SK-N-SH treated with all-trans-retinoic acid at 6 μM for 48 hours (cell line): Measurements from ENCODE around the gene FCRLB.

ENCODE experiments used
- ARNTL ChIP-seq: fragments of 450-650 bp; formaldehyde crosslinking; IDR thresholded peaks from 2 replicates; pipeline ENCODE4 v1.5.0; 2020; ENCODE audit warnings: low read depth, mild to moderate bottlenecking, moderate library complexity, borderline replicate concordance
- BACH2 ChIP-seq: fragments of 250-450 bp; sonication (Bioruptor Pico); IDR thresholded peaks from 2 replicates; pipeline ENCODE4 v1.9.0; 2021; ENCODE audit warnings: mild to moderate bottlenecking, borderline replicate concordance
- CREB5 ChIP-seq: fragments of 250-450 bp; sonication (Bioruptor Pico); IDR thresholded peaks from 2 replicates; pipeline ENCODE4 v1.5.1; 2020; ENCODE audit warnings: low read depth, mild to moderate bottlenecking, moderate library complexity
- CSDC2 ChIP-seq: fragments of 250-450 bp; sonication (Bioruptor Pico); IDR thresholded peaks from 2 replicates; pipeline ENCODE4 v1.5.0; 2020; ENCODE audit warnings: mild to moderate bottlenecking, moderate library complexity
- ISL1 ChIP-seq: fragments of 250-450 bp; sonication (Bioruptor Pico); IDR thresholded peaks from 2 replicates; pipeline ENCODE4 v2.1.2; 2022; ENCODE audit warnings: mild to moderate bottlenecking, moderate library complexity
- PATZ1 ChIP-seq: fragments of 250-450 bp; sonication (Bioruptor Pico); IDR thresholded peaks from 2 replicates; pipeline ENCODE4 v1.8.0; 2020; ENCODE audit warnings: mild to moderate bottlenecking, moderate library complexity, borderline replicate concordance
- PPARA ChIP-seq: fragments of 250-450 bp; sonication (Bioruptor Pico); IDR thresholded peaks from 2 replicates; pipeline ENCODE4 v1.5.0; 2020; ENCODE audit warnings: mild to moderate bottlenecking, borderline replicate concordance
- RARB ChIP-seq: fragments of 250-450 bp; sonication (Bioruptor Pico); IDR thresholded peaks from 2 replicates; pipeline ENCODE4 v1.8.0; 2021; ENCODE audit warnings: mild to moderate bottlenecking, moderate library complexity
- SNAI2 ChIP-seq: fragments of 250-450 bp; sonication (Bioruptor Pico); IDR thresholded peaks from 2 replicates; pipeline ENCODE4 v1.5.0; 2020; ENCODE audit warnings: mild to moderate bottlenecking, moderate library complexity
- TSHZ2 ChIP-seq: fragments of 250-450 bp; sonication (Bioruptor Pico); IDR thresholded peaks from 2 replicates; pipeline ENCODE4 v1.5.0; 2020; ENCODE audit warnings: mild to moderate bottlenecking, moderate library complexity
- ZFP3 ChIP-seq: fragments of 250-450 bp; sonication (Bioruptor Pico); IDR thresholded peaks from 2 replicates; pipeline ENCODE4 v1.5.0; 2020; ENCODE audit warnings: mild to moderate bottlenecking, moderate library complexity
- ZFP30 ChIP-seq: fragments of 450-650 bp; formaldehyde crosslinking; IDR thresholded peaks from 2 replicates; pipeline ENCODE4 v1.5.0; 2022; ENCODE audit warnings: mild to moderate bottlenecking, moderate library complexity
- TF ChIP-seq, protein P1 (sequence below): fragments of 250-450 bp; sonication (Bioruptor Pico); IDR thresholded peaks from 2 replicates; pipeline ENCODE4 v1.5.1; 2021; ENCODE audit warnings: mild to moderate bottlenecking, moderate library complexity

GRCh38 chr1:161676958-161677689 lies 44.2 kb upstream of the FCRLB start:
- TF ChIP-seq BACH2 (no peak), PATZ1 (no peak), ISL1 (CRISPR knock-in tag) (no peak), CSDC2 (no peak), ARNTL (no peak), CREB5 (CRISPR knock-in tag) (no peak), PPARA (CRISPR knock-in tag) (no peak), ZFP3 (no peak), ZFP30 (CRISPR knock-in tag) (no peak), RARB (CRISPR knock-in tag) (no peak), SNAI2 (CRISPR knock-in tag) (no peak), TSHZ2 (CRISPR knock-in tag) (no peak)
- TF ChIP-seq, protein P1, sequence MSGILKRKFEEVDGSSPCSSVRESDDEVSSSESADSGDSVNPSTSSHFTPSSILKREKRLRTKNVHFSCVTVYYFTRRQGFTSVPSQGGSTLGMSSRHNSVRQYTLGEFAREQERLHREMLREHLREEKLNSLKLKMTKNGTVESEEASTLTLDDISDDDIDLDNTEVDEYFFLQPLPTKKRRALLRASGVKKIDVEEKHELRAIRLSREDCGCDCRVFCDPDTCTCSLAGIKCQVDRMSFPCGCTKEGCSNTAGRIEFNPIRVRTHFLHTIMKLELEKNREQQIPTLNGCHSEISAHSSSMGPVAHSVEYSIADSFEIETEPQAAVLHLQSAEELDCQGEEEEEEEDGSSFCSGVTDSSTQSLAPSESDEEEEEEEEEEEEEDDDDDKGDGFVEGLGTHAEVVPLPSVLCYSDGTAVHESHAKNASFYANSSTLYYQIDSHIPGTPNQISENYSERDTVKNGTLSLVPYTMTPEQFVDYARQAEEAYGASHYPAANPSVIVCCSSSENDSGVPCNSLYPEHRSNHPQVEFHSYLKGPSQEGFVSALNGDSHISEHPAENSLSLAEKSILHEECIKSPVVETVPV, result no peak
